ENCODE measurements around the gene TNP2. TPM values are rescaled to one million over a fixed set of nuclear protein-coding genes. Genes with fewer than 3 reads are reported as not detected.
A peak's percentile ranks its signal among the peaks of the same experiment; 100 is the strongest.

The TNP2 gene
- total and polyA plus RNA-seq, 2 of the 4 experiments (the other 2 are of a cell fraction), result not detected

GRCh38 chr16:11278681-11279628 is 9.8 kb upstream of the TNP2 start:
- intact Hi-C loops (cut with micrococcal nuclease), result no loop called here
- Histone ChIP-seq H3K27me3 (ENCODE audit: control insufficient read depth, insufficient read depth, low read length) (peaks cover 16% of the 10 kb centered on the region), H3K36me3 (ENCODE audit: control insufficient read depth, insufficient read depth, low read length) (no peaks in the 10 kb centered on the region), H3K4ac (ENCODE audit: low read depth, low read length) (no peak overlapping the region), H3K9me3 (ENCODE audit: control insufficient read depth, insufficient read depth, low read length) (peaks cover 7% of the 10 kb centered on the region), H3K9me1 (ENCODE audit: insufficient read depth, low read length) (no peaks in the 10 kb centered on the region), H2BK120ac (ENCODE audit: low read depth, low read length) (no peak overlapping the region), H2AK9ac (replicated peaks; ENCODE audit: low read depth, low read length, poor library complexity) (no peak overlapping the region), H2BK20ac (ENCODE audit: low read depth, low read length) (no peak overlapping the region), H3K4me2 (ENCODE audit: low read depth, low read length) (no peak overlapping the region), H3K4me1 (ENCODE audit: control insufficient read depth, insufficient read depth, low read length) (peaks cover 2% of the 10 kb centered on the region; the same call in 1 of the 2 replicates), H2AFZ (replicated peaks; ENCODE audit: low read length, poor library complexity) (no peak overlapping the region), H4K8ac (ENCODE audit: low read depth in 2 of 2, low read length in 2 of 2) (no peak overlapping the region), H3K14ac (replicated peaks; ENCODE audit: low read depth, low read length) (no peak overlapping the region), H3K79me1 (ENCODE audit: low read depth in 1 of 2, low read length in 2 of 2) (no peaks in the 10 kb centered on the region), H3K18ac (ENCODE audit: low read depth, low read length) (no peak overlapping the region), H3K56ac (ENCODE audit: extremely low read depth, insufficient read depth, low read length) (no peak overlapping the region), H4K20me1 (ENCODE audit: insufficient read depth, low read length) (no peaks in the 10 kb centered on the region), H3K9ac (ENCODE audit: low read depth, low read length) (no peak overlapping the region), H2BK5ac (ENCODE audit: low read depth, low read length, poor library complexity, severe bottlenecking) (no peak overlapping the region), H3K4me3 (ENCODE audit: insufficient read depth, low read depth, low read length) (no peak overlapping the region), H2BK15ac (ENCODE audit: low read depth, low read length) (peak overlapping the region; percentile 50; the same call in 1 of the 3 replicates), H2AK5ac (ENCODE audit: low read depth, low read length) (no peak overlapping the region), H4K5ac (ENCODE audit: low read depth, low read length) (no peak overlapping the region), H3K23ac (ENCODE audit: low read depth, low read length) (no peak overlapping the region), H3K27ac (ENCODE audit: insufficient read depth, low read length) (no peak overlapping the region), H4K91ac (ENCODE audit: insufficient read depth, low read depth, low read length) (no peak overlapping the region)
- dilution Hi-C loops (cut with HindIII; ENCODE audit: low sequenced_read_pairs, unreplicated experiment), result no loop called here
- WGBS, 2 experiments (ENCODE audit: extremely low coverage in 2 of 2, insufficient read length in 1 of 2), result 88% methylated on average over 4 of the region's 7 CpGs; no CpG with 5 or more reads in 1 of the 2 experiments
- POLR2A ChIA-PET (ENCODE audit: unreplicated experiment), result no interaction called here
- ATAC-seq (ENCODE audit: low read depth) (no peak), DNase-seq (no peak)
- no peak for TF ChIP-seq CTCF (conservative IDR thresholded peaks at IDR 0.05; ENCODE audit: low read depth, low read length)
- no peak for TF ChIP-seq USF2 (IDR thresholded peaks at IDR 0.05; ENCODE audit: low read depth, low read length)
- TF ChIP-seq RCOR1 (IDR thresholded peaks at IDR 0.05; ENCODE audit: insufficient replicate concordance, low read length), result no peak
- no peak for TF ChIP-seq MAFK (IDR thresholded peaks at IDR 0.05; ENCODE audit: low read depth, low read length)
- no peak for TF ChIP-seq NFE2L2 (IDR thresholded peaks at IDR 0.05; ENCODE audit: low read depth, low read length)
- in situ Hi-C loops (cut with MboI; ENCODE audit: low sequenced_read_pairs), result no loop called here
- no TSS peak for BruUV-seq (replicated peaks)
- CTCF ChIA-PET, result no interaction called here
